ENCODE results near the gene SHH. TPM values are rescaled to one million over a fixed set of nuclear protein-coding genes. Genes with fewer than 3 reads are reported as not detected.

Gene SHH
- total RNA-seq, 1 experiment from 2014 or later, result 0.26 TPM

GRCh38 chr7:155797262-155798250, 14.7 kb downstream of the SHH start:
- H3K4me1 Mint-ChIP-seq, result peaks cover 2% of the 10 kb centered on the region; the same call in 1 of the 2 replicates
- H3K9me3 Mint-ChIP-seq, result no peaks in the 10 kb centered on the region
- DNase-seq (ENCODE audit: low spot score) (no peak), ATAC-seq (peak; percentile 53)
- H3K27ac Mint-ChIP-seq, result no peak overlapping the region
- TF ChIP-seq SOX15 (CRISPR knock-in tag; IDR thresholded peaks at IDR 0.05) (no peak), HMGA2 (CRISPR knock-in tag; IDR thresholded peaks at IDR 0.05) (no peak), ATF1 (CRISPR knock-in tag; IDR thresholded peaks at IDR 0.05) (no peak), ATF2 (CRISPR knock-in tag; IDR thresholded peaks at IDR 0.05; ENCODE audit: borderline replicate concordance, low read depth) (no peak)
- TF ChIP-seq, protein P1, sequence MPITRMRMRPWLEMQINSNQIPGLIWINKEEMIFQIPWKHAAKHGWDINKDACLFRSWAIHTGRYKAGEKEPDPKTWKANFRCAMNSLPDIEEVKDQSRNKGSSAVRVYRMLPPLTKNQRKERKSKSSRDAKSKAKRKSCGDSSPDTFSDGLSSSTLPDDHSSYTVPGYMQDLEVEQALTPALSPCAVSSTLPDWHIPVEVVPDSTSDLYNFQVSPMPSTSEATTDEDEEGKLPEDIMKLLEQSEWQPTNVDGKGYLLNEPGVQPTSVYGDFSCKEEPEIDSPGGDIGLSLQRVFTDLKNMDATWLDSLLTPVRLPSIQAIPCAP (CRISPR knock-in tag; IDR thresholded peaks at IDR 0.05), result no peak
- ChIA-PET CTCF (interaction anchor here (0.5 to 0.7 kb wide), 8 partner anchors 17 to 946 kb away, joined by 3 to 8 read pairs (median 3); no protein-coding TSS in a partner anchor), POLR2A (interaction anchor here (0.6 kb wide), 1 partner anchor 1015 kb away, joined by 3 read pairs; no protein-coding TSS in a partner anchor)
- H3K36me3 Mint-ChIP-seq, result no peaks in the 10 kb centered on the region
- H3K4me3 Mint-ChIP-seq, result no peak overlapping the region
- peaks cover 68% of the 10 kb centered on the region for H3K27me3 Mint-ChIP-seq (ENCODE audit: low read depth)

DNA sequence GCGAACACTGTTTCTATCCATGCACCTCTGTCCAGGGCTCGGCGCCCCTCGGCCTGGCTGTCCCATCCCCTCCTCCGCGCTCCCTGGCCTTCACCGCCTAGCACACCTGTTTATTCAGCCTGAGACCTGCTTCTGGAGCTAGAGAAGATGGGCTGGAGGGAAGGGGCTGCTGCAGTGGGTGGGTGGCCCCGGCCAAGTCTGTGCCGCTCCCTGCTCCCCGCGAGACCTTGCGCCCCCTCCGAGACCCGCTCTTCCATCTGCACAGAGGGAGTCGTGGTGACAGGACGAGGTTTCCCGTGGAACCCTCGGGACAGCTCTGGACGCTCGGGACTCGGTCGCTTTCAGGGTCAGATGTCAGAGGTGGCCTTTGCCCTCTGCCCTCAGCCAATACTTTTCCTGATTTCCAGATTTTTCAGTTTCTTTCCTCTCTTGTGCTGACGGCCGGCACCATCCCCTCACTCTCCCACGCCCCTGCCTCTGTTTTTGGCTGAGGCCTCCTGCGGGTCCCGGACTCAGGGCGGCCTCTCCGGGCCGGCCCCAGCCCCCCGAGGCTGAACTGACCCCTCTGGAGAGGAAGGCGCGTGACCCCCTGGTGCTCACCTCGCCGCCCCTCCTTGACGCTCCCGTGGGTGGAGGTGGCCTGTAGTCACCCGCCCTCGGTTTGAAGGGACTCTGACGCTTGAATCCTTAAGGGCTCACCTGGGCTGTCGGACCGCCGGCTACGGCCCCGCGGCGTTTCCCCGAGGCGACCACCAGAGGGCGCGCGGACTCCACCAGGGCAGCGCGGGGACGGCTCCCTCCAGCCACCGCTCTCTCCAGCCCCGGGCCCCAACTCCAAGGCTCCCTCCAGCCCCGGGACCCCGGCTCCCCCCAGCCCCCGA, 15.6 kb downstream of the SHH start:
- Mint-ChIP-seq H3K4me1 (no peaks in the 10 kb centered on the region), H3K27ac (no peak overlapping the region), H3K9me3 (peaks cover under 1% of the 10 kb centered on the region; the same call in 1 of the 2 replicates), H3K27me3 (ENCODE audit: low read depth) (peaks cover 59% of the 10 kb centered on the region), H3K36me3 (no peaks in the 10 kb centered on the region), H3K4me3 (no peak overlapping the region)
- TF ChIP-seq, protein P2, sequence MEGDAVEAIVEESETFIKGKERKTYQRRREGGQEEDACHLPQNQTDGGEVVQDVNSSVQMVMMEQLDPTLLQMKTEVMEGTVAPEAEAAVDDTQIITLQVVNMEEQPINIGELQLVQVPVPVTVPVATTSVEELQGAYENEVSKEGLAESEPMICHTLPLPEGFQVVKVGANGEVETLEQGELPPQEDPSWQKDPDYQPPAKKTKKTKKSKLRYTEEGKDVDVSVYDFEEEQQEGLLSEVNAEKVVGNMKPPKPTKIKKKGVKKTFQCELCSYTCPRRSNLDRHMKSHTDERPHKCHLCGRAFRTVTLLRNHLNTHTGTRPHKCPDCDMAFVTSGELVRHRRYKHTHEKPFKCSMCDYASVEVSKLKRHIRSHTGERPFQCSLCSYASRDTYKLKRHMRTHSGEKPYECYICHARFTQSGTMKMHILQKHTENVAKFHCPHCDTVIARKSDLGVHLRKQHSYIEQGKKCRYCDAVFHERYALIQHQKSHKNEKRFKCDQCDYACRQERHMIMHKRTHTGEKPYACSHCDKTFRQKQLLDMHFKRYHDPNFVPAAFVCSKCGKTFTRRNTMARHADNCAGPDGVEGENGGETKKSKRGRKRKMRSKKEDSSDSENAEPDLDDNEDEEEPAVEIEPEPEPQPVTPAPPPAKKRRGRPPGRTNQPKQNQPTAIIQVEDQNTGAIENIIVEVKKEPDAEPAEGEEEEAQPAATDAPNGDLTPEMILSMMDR (IDR thresholded peaks at IDR 0.05), result peak; percentile 89
- no peak for TF ChIP-seq CREM (CRISPR knock-in tag; IDR thresholded peaks at IDR 0.05)
- ATAC-seq, result peak; percentile 93
- peak; percentile 83 for DNase-seq (ENCODE audit: low spot score)
- POLR2A ChIA-PET, result no interaction called here
- CTCF ChIA-PET, result interaction anchor here (0.6 to 0.7 kb wide), 3 partner anchors 12 to 378 kb away, joined by 3 read pairs; no protein-coding TSS in a partner anchor

DNA sequence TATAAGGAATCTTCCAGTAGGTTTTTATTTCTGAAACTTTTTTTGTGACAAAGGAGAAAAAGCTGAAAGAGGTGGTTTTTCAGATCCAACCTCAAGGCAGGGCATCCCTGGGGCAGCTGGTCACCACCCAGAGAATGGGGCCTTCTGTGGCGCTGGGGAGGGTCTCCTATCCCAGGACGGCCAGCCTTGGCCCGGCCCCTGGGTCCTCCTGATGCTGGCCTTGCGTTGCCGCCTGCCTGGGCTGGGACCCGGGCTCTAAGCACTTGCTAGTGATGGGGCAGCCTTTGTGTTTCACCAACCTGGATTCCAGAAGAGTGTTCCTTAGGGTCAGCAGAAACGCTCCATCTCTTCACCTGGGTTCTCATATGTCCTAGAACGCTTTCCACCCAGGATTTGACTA, 16.3 kb downstream of the SHH start:
- POLR2A ChIA-PET, result no interaction called here
- no peak for ATAC-seq
- Mint-ChIP-seq H3K36me3 (no peaks in the 10 kb centered on the region), H3K27me3 (ENCODE audit: low read depth) (peaks cover 56% of the 10 kb centered on the region), H3K27ac (no peak overlapping the region), H3K9me3 (peaks cover 3% of the 10 kb centered on the region; the same call in 1 of the 2 replicates), H3K4me1 (no peaks in the 10 kb centered on the region), H3K4me3 (no peak overlapping the region)
- CTCF ChIA-PET, result no interaction called here
- no peak for DNase-seq (ENCODE audit: low spot score)
- no peak for TF ChIP-seq CREB1 (CRISPR knock-in tag; IDR thresholded peaks at IDR 0.05)
- TF ChIP-seq SMAD4 (CRISPR knock-in tag; IDR thresholded peaks at IDR 0.05), result no peak
- TF ChIP-seq, protein P3, sequence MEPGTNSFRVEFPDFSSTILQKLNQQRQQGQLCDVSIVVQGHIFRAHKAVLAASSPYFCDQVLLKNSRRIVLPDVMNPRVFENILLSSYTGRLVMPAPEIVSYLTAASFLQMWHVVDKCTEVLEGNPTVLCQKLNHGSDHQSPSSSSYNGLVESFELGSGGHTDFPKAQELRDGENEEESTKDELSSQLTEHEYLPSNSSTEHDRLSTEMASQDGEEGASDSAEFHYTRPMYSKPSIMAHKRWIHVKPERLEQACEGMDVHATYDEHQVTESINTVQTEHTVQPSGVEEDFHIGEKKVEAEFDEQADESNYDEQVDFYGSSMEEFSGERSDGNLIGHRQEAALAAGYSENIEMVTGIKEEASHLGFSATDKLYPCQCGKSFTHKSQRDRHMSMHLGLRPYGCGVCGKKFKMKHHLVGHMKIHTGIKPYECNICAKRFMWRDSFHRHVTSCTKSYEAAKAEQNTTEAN (CRISPR knock-in tag; IDR thresholded peaks at IDR 0.05), result no peak
- TF ChIP-seq, protein P2 (IDR thresholded peaks at IDR 0.05), result no peak
- TF ChIP-seq NFYB (CRISPR knock-in tag; conservative IDR thresholded peaks at IDR 0.05; ENCODE audit: low read depth), result no peak
- TF ChIP-seq ZNF416 (CRISPR knock-in tag; IDR thresholded peaks at IDR 0.05), result no peak
- TF ChIP-seq, protein P4, sequence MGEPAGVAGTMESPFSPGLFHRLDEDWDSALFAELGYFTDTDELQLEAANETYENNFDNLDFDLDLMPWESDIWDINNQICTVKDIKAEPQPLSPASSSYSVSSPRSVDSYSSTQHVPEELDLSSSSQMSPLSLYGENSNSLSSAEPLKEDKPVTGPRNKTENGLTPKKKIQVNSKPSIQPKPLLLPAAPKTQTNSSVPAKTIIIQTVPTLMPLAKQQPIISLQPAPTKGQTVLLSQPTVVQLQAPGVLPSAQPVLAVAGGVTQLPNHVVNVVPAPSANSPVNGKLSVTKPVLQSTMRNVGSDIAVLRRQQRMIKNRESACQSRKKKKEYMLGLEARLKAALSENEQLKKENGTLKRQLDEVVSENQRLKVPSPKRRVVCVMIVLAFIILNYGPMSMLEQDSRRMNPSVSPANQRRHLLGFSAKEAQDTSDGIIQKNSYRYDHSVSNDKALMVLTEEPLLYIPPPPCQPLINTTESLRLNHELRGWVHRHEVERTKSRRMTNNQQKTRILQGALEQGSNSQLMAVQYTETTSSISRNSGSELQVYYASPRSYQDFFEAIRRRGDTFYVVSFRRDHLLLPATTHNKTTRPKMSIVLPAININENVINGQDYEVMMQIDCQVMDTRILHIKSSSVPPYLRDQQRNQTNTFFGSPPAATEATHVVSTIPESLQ (CRISPR knock-in tag; IDR thresholded peaks at IDR 0.05), result no peak
- TF ChIP-seq GABPB1 (CRISPR knock-in tag; IDR thresholded peaks at IDR 0.05), result no peak
- no peak for TF ChIP-seq TEAD4 (CRISPR knock-in tag; IDR thresholded peaks at IDR 0.05)
- TF ChIP-seq PRRX2 (CRISPR knock-in tag; IDR thresholded peaks at IDR 0.05), result no peak

Measured in WTC11 (cell line).